Central memory CD4-positive, alpha-beta T cell (primary cell): ENCODE measurements around the gene LIPC.

Source experiments
- DNase-seq: peaks from one replicate; pipeline ENCODE4 v3.0.0; 2022

Gene LIPC

DNA sequence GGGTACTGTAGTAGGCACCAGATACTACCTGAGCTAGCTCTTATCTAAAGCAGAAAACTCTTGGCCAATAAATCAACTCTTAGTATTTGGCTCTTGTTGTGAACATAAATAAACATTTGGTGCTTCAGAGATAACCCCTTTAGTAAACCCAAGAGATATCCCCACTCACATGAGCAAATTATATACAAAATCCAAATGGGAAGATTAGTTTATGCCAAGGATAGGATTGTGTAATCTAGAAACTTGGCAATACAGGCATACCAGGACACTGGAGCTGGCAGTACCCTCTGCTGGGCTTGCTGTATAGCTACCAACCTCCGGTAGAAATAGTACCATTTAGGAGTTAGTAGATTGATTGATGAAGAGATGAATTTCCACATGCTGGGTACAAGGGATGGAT, 127.0 kb downstream of the LIPC start:
- no peak for DNase-seq

- no peak for DNase-seq
Observed at GRCh38 chr15:58559904-58560588, 128.3 kb downstream of the LIPC start.

- DNase-seq = no peak
Observed at GRCh38 chr15:58561321-58561720, 129.5 kb downstream of the LIPC start.

- no peak for DNase-seq
Observed at GRCh38 chr15:58562135-58562534, 130.3 kb downstream of the LIPC start.

DNA sequence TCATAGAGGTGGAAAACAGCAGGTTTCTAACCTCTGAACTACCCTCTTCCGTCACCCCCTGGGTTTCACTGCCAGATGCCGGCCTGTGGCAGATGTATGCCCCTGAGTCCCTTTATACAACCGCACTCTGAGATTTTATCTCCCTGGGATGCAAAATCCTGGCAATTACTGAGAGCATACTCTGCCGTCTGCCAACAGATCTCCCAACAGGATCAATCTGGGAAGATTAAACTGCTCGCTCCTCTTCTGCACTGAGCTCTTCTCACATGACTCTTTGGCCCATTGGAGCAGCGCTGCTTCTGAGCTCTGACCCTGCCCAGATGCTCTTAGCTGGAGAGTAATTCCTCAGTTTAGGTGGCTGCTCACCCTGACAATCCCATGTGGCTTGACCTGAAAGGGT, 133.2 kb downstream of the LIPC start:
- no peak for DNase-seq

GRCh38 chr15:58565619-58566018, 133.8 kb downstream of the LIPC start:
- DNase-seq = no peak

DNA sequence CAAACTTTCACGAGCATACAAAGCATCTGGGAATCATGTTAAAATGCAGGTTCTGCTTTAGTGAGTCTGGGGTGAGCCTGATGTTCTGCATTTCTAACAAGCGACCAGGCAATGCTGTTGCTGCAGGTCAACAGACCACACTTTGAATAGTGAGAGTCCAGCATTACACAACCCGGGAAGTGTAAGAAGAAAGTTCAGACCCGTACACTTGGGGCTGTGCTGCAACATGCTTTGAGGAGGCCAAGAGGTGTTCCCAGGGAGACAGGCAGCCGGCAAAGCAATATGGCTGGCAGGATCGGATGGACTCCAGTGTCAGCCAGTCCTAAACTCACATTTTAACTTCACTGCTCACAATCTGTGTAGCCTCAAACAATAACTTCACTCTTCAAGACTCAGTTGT, 134.2 kb downstream of the LIPC start:
- no peak for DNase-seq

- no peak for DNase-seq
Observed at GRCh38 chr15:58568157-58568571, 136.4 kb downstream of the LIPC start.

DNA sequence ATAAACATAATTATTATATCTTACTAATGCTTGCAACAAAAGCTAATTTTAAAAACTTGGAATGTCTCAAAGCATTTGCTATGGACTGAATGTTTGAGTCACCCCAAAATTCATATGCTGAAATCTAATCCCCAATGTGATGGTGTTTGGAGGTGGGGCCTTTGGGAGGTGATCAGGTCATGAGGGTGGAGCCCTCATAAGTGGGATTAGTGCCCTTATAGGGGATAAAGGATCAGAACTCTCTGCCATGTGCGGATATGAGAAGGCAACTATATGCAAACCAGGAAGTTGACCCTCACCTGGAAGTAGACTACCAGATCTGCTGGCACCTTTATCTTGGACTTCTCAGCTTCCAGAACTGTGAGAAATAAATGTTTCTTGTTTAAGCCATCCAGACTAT, 137.7 kb downstream of the LIPC start:
- DNase-seq = no peak

GRCh38 chr15:58571491-58571890, 139.7 kb downstream of the LIPC start:
- no peak for DNase-seq

GRCh38 chr15:58572521-58572920, 140.7 kb downstream of the LIPC start:
- DNase-seq = no peak

DNA sequence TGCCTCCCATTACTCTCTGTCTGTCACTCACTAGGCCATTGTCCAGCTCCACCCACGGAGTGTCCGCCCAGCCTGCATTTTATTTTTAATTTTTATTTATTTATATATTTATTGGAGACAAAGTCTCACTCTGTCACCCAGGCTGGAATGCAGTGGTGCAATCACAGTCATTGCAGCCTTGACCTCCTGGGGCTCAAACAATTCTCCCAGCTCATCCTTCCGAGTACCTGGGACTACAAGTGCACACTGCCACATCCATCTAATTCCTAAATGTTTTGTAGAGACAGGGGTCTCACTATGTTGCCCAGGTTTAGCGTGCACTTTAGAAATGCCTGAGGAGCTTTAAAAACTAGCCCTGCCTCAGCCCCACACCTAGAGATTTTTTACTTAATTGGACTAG, 141.5 kb downstream of the LIPC start:
- DNase-seq = no peak

- no peak for DNase-seq
Observed at GRCh38 chr15:58574631-58575030, 142.8 kb downstream of the LIPC start.

- DNase-seq = no peak
Observed at GRCh38 chr15:58575045-58575786, 143.4 kb downstream of the LIPC start.

GRCh38 chr15:58576657-58577056, 144.9 kb downstream of the LIPC start:
- no peak for DNase-seq

DNA sequence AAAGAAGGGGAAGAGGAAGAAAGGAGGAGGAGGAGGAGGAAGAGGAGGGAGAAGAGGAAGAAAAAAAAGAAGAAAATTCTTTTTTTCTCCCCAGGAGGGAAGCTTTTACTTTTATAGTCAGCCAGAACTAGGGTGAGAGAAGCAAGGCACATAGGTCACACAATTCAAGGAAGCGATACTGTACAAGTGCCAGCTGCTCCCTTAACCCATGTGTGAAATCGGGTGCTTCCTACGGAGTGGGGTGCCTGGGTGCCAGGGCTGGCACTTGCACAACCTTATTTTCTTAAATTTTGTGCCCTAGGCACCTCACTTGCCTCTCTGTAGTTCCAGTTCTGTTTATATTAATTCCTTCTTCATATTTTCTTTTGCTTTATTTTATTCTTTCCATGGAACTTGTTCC, 150.4 kb downstream of the LIPC start:
- DNase-seq = no peak

DNA sequence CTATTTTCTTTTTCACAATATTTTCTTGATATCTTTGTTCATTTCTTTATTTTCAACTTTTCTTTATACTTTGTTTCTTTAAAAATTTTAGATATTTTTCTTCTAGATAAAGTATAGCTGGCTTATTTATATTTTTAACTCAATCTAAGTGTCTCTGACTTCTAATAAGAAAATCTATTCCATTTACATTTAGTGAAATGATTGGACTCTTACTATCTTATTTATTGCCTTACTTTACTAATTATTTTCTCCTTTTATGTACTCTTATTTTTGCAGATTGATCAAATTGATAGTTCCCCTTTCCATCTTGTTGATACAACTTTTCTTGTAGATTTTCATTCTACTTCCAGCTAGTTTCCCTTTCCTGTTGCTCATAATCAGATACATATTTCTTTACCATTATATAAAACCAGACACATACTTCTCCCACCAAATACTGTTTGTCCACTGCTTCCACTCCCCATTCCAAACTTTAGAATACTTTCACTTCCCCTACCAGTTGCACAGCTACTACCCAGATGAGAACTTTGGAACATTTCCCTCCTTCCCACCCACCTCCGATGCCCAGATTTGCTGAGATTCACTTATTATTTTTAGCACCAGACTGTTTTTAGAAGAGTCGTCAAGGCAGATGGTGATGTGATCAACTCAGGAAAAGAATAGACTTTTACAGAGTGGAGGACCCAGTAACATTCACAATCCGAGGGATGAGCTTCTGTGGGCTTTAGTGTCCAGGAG, 151.5 kb downstream of the LIPC start:
- DNase-seq = no peak

GRCh38 chr15:58584789-58585461, 153.1 kb downstream of the LIPC start:
- no peak for DNase-seq

DNA sequence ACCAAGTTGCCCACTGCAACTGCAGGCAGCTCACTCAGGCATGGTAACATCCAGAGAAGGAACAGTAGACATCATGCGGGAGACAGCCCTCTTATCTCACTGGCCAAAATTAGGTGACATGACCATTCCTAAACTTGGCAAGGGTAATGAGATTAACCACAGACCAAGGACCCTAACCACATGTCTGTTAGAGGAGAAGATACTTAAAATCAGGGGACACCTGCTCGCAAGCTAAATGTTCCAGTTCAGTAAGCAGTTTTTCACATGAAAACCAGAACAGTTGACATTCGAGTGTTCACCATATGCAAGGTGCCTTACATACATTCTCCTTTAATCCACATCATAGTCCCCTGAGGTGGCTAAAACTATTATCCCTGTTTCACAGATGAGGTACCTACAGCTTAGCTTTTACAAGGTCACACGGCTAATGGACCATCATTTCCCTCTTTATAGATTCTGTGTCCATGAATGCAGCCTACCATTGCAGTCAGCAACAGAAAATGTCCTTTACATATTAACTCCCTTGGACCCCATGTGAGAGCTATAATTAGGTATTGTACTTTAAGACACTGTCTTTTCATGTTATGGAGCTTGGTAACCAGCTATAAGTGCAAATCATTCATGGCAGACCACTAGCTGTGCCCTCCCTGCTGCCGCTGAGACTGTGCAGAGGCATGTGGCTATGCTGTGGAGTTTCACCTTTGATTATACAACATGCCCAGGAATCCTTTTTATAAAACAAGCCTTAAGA, 154.1 kb downstream of the LIPC start:
- DNase-seq = no peak

DNA sequence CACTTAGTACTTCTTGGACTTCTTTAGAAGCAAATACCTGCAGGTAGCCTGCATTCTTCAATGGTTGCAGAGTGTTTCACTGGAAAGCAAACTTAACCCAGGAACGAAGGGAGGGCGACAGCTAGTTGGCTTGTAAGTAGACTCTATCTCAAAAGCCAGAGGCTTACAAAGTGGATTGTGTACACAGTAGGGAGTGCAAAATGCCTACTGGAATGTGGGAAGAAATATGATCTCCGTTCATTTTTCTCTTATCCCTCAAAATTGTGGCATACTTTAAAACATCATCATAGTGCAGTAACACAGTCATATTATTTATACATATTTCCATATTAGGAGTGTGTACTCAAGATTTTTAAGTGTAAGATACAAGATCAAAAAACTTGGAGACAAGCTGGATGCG, 155.7 kb downstream of the LIPC start:
- no peak for DNase-seq

DNA sequence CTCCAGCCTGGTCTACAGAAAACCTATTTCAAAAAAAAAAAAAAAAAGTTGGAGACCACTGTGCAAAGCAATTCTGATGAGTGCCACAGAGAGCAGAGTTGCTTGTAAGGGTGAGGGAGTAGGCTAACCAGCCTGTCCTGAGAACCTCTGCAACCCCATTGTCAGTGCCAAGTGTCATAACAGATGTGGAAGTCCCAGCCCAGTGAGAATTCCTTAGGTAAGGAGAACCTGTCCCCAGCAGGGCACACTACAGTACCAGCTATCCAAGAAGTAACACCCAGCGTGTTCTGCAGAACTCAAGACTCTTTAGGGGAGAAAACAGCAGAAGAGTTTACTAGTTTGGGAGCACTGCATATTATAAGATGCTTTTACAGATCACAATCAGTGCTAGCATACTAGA, 156.3 kb downstream of the LIPC start:
- no peak for DNase-seq

DNA sequence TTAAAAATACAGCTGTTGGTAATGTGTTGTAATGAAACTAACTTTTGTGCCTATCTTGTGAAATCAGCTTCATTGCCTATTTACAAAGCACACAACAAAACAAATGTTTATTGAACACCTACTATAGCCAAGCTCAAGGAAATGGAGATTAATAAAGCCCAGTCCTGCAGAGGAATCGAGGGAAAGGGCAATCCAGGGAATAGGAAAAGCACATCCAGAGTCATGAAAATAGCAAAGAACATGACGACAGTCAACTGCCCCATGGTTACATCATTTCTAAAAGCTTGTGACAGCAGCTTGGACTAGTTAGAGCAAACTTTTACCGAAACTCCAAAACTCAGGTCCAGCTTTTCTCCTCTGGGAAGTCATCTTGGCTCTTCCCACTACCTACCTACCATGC, 157.3 kb downstream of the LIPC start:
- DNase-seq = no peak

DNA sequence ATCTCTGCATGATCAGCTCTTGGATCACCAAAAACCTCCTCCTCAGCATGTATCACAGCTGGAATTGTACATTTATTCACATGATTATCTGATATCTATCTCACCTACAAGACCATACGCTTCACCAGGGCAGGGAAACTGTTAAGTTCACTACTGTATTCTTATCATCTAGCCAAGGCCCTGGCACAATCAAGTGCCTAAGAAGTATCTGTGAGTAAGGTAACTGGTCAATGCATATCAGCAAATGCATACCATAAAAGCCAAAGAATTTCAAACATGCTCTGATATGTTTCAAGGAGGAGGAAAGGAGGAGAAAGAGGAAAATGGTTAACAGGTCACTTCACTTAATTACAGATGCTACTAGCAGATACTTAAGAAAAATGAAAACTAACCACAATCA, 158.4 kb downstream of the LIPC start:
- DNase-seq = no peak
